Anterior cingulate cortex (tissue), 58 donors: Measurements from ENCODE around the gene SLC47A2.

Source experiments
- DNase-seq, 58 donors: peaks; one replicate each; lab custom pipeline; 2025; lab: John Stamatoyannopoulos, UW

The SLC47A2 gene

DNA sequence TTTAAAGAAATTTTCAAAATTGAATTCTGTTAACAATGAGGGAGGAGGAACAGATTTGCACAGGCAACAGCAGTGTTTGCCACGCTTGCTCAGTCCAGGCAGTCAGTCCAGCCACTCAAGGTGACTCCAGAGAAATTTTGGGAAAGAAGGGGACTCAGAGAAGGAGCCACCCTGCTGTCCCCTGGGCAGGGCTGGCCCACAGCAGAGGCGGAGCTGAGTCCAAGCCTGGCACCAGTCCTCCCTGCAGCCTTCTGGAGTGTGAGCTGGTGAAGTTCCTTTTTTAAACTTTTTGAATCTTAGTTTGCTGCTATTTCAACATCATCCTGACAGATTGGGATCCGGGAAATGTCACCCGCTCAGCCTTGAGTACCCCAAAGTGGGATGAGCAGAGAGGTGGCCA lies 14.5 kb upstream of the SLC47A2 start:
- no peak for DNase-seq

DNA sequence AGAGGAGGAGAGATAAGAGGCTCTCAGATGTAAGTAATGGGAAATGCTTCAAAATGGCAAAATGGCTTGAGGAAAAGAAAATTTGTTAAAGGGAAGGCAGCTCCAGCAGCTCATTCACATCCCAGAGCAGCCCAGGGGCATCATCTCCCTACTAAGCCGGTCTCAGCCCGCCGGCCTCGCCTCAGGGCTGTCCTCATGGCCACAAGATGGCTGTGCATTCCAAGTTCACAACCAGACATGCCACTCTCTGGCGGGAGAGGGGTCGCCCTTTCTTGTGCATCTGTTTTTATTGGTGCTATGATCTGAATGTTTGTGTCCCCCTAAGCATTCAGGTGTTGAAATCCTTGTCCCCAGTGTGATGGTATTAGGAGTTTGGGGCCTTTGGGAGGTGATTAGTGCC lies 13.5 kb upstream of the SLC47A2 start:
- DNase-seq, result no peak

DNA sequence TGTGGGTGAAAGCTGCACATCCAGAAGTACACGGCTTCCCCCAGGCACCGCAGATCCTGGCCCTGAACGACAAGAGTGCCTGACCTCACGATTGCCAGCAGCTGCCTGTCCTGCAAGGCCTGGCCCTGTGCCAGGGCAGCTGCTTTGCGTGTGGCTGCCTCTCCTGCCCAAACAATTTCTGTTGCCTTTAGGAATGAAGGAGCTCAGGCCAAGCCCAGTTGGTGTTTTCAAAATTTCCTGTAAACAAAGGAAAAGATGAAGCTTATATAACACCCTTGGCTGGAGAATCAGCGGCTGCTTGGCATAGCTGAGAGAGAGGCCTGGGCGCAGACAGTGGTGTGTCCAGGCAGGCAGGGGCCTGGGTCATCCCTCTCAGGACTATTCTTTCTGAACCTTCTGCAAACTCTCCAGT lies 11.7 kb upstream of the SLC47A2 start:
- peak in 52 of 58 donors; percentile 20 to 94 (median 68) for DNase-seq

DNA sequence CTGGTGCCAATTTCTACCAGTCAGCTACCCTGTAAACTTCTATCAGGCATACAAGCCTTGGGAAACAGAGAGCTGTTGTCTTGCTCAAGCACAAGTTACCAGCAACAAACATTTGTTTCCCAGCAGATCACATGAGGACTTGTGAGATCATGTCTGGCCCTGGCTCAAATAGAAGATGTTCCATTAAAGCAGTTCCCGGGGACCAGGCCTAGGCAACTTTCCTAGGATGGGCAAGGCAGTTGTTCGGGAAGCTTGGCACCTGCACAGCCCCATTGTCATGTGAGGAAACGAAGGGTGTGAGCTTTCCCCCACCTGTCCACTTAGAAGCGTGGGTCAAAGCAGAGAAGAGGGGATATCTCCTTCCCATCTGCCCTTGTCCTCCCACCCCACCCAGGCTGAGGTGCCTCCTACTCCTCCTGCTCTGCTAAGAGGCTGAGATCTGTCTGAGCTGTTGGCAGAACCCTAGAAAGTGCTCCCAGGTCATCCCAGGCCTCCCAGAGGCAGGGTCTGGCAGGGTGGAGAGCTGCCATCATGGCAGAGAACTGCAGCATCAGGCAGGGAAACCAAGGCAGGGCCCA lies 11.2 kb upstream of the SLC47A2 start:
- peak in 49 of 58 donors; percentile 16 to 92 (median 62) for DNase-seq

DNA sequence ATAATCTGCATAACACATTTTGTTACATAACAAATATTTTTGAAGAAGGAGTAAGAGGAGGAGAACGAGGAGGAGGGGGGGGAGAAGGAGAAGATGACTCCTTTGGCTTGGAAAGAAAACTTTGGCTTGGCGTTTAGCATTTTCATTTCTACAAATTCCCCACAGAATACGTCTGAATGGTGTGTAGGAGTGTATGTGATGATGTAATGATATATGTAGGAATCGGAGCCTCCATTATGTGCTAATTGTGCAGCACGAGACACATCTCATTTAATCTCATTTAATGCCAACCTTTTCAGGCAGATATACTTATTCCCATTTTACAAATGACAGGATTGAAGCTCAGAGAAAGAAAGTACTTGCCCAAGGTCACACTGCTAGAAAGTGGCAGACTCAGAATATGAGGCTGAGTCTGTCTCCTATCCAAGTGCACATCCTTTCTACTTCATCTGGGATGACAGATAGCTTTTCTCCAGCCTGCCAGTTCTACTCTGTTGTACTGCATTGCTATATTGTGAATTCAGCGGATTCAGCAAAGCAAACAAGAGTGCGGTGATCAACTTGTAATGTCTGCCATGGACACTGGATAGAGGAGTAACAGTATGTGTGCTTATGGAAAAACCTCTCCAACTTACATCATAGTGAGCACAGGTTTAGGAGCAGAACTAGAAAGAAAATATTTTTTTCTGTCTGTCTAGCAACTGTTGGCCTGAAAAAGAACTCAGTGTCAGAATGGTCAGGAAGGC lies 10.4 kb upstream of the SLC47A2 start:
- DNase-seq, result no peak

DNA sequence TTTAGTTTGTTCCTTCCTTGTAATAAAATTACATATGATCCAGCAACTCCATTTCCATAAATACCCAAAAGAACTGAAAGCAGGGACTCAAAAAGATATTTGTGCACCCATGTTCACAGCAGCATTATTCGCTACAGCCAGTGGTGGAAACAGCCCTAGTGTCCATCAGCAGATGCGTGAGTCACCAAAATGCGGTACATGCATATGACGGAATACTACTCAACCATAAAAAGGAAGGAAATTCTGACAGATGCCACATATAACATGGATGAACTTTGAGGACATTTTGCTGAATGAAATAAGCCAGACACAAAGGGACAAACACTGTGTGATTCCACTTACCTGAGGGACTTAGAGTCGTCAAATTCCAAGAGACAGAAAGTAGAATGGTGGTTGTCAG lies 9.1 kb upstream of the SLC47A2 start:
- no peak for DNase-seq

DNA sequence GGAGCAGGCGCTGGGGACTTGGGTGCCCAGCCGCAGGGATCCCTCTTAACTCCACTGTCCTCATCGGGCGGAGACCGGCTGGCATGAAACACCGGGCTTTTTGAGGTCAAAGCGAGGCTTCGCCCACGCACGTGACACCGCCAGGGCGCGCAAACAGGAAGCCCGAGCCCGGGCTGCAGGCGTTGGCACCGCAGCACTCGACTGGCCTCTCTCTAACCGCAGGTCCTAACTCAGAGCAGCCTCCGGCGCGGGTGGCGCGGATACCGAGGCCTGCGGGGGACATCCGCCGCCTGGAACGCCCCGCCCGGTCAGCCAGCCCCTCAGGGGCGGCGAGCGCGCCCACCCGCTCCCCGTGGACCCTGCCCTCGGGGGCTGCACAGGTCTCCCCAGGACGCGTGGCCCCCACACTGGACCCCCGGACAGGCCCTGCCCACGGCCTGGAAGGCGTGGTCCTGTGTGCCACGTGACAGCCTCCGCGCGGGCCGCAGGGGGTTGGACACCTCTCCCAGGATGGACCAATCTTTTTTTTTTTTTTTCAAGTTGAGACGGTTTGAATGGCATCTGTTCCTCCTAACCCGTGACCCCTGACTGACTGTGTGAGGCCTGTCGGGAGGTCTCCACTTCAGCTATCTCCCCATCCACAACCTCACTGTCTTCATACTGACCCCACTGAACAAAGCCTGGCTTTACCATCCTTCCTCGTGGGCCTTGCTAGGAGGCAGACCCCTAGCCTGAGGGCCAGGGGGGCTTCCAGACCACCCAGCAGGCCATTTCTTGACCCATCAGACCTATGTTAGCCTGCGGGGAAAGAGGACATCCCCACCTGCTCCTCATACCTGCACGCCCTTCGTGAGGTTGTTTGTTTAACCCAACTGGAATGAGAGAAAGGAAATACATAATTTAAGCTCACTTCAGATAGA lies 8.4 kb upstream of the SLC47A2 start:
- peak in 14 of 58 donors; percentile 10 to 61 (median 26) for DNase-seq

DNA sequence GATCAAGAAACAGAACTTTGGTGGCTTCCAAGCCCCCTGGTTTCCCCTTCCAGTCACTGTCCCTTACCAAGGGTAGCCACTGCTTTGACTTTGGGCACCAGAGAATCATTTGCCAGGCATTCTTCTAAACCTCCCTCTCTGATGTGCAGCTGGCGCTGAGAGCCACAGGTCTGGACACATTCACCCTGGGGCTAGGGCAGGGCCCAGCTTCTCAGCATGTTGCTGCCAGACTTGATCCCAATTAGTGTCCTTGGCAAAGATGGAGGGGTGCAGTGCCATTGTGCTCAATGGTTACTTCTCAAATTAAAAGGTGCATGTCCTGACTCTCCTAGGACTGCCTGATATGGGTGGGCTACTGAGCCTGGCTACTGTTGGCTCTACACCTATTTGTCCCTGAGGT lies 7.6 kb upstream of the SLC47A2 start:
- no peak for DNase-seq

DNA sequence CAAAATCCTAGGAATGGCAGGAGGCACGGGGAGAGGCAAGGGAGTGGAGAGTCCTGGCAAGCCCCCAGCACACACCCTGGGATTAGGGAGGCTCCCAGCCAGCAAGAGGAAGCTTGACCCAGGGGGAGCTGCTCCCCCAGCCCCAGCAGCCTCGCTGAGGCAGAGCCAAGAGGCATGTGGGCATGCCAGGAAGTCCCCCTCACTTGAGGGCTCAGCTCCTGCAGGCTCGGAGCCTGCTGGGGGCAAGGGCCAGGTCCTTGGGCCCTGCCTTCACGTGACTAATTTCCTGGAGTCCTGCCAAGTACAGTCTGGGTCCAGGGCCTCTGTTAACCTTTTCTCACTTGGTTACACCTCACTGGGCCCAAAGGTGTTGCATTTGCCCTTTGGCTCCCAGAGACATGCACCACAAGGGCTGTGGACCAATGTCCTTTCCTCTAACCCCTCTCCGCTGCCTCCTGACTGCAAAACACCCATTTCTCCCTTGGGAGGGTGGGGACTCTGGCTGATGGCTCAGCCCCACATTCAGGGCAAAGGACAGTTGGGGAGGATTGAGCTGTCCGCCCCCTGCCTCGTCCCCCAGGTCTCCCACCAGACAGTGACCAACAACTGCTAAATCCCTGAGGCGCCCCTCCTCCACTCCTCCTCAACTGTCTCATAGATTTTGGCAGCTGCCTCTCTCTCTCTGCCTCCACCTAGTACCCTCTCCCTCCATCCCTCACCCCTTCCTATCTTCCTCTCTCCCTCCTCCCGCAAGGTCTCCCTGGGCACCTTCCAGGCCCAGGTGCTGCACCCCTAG lies 4.4 kb upstream of the SLC47A2 start:
- DNase-seq, result no peak

DNA sequence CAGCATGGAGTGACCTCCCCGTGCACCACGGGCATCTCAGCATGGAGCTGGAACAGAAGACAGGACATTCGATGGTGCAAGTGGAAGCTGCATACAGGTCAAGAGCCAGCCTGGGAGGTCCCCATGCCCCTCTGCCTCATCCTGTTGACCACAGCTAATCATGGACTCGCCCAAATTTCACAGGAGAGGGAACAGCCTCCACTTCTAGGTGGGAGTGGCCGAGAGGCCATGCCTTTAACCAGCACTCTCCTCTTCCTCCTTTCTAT lies 3.8 kb upstream of the SLC47A2 start:
- DNase-seq, result no peak

DNA sequence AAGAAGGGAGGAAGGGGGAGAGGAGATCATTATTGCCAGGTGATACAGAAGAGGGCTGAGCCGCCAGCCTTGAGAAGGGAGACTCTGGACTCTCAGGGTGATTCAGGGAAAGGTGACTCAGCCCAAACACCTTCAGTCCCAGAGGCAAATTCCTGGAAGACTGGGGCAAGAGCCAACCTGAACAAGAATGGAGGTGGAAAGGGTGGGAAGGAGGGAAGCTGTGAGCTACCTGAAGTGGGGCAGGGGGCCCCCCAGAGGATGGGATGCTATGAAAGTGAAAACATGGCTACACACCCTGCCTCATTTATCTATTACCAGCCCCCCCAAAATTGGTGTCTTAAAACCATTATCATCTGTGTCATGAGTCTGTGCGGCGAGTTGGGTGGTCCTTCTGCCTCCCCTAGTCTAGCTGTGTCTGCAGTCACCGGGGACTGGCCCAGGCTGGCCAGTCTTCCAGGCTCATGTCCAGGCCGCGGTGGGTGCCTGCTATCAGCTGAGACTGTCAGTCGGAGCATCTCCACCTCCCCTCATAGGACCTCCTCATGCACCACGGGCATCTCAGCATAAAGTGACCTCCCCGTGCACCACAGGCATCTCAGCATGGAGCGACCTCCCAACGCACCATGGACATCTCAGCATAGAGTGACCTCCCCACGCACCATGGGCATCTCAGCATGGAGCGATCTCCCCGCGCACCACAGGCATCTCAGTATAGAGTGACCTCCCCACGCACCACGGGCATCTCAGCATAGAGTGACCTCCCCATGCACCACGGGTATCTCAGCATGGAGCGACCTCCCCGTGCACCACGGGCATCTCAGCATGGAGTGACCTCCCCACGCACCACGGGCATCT lies 3.2 kb upstream of the SLC47A2 start:
- no peak for DNase-seq

DNA sequence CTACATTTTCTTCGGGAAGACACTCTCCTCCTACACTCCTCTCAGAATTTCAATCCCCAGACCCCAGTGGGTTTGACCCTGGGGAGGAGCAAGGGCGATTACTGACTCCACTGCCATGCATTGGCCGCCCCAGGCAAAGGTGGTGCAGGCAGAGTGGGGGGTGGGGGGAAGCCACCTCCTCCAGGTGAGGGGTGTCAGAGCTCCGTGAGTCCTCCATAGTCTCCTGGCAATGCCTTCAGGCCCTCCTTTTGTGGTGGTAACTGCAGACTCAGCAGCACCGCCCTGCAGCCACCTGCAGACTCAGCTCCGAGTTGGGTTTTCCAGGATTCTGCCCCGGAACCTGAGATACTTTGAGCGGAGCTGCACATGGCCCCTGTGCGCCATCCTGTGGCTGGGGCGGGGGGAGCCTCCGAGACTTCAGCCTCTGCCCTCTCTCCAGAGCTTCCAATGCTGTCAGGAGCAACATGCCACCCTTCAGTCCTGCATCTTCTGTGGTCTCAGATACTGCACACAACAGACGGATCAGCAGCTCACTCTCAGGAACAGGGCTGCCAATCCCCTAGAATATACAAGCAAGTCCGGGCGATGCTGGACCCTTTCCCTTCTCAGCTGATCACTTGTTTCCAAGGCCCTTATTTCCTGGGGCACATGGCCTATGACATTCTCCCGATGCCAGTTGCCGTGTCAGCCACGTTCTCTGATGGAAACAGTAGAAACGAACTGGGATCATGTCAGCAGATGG lies 2.4 kb upstream of the SLC47A2 start:
- DNase-seq, result no peak

DNA sequence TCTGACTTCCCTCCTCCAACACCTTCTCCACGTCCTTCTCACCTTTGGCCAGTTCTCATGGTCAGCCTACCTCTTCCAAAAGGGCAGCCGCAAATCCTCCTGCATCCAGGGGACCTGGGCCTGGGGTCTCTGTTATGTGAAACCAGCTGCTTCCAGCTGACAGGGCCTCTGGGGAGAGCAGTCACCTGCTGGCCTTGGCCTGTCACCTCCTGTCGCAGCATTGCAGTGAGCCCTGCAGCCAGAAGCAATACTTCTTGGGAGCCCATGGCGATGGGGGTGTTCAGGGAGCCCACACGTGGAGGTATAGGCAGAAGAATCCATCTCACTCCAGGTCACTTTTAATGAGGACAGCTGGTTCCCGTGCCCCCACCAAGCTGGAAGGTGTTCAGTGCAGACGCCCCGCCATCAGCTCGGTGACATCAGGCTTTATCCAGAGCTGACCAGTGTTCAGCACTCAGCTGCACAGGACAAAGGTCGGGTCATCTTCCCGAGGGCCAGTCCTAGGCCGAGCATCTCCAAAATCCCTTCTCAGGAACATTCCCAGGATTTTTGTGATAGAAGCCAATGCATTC lies 1.7 kb upstream of the SLC47A2 start:
- DNase-seq, result no peak

DNA sequence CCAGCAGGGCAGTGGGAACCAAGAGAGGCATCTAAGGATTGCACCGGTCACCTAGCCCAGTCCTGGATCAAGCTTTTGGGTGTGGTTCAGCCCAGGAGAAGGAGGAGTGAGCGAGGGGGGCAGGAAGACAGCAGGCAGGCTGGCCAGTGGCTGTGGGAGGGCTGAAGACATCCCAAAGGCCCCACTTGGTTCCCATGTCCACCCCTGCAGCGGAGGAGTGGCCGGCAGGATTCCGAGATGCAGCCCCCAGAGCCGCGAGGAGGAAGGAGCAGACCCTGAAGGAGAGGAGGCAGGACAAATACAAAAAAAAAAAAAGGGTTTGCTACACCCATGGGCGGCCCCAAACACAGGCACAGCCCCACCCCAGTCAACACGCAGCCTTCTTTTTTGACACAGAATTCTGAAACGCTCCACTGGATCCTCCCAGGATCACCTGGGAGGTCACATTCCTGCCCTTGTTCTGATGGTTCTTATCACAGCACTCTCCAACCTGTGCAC lies 1.1 kb upstream of the SLC47A2 start:
- DNase-seq, result no peak

DNA sequence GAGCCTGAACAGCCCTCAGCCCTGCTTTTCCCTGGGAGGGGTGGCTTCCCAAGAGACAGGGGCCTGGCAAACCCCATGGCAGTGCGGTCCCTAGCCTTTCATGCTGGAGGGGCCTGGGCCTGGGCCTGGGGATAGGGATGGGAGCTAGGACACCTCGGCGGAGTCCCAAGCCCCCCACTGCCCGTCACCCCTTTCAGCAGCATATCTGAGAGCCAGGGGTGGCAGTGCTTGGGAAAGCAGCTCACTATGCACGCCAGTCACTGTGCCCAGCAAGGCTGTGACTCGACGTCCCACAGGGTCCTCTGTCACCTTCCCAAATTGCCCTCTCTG lies 612 bp upstream of the SLC47A2 start:
- no peak for DNase-seq

DNA sequence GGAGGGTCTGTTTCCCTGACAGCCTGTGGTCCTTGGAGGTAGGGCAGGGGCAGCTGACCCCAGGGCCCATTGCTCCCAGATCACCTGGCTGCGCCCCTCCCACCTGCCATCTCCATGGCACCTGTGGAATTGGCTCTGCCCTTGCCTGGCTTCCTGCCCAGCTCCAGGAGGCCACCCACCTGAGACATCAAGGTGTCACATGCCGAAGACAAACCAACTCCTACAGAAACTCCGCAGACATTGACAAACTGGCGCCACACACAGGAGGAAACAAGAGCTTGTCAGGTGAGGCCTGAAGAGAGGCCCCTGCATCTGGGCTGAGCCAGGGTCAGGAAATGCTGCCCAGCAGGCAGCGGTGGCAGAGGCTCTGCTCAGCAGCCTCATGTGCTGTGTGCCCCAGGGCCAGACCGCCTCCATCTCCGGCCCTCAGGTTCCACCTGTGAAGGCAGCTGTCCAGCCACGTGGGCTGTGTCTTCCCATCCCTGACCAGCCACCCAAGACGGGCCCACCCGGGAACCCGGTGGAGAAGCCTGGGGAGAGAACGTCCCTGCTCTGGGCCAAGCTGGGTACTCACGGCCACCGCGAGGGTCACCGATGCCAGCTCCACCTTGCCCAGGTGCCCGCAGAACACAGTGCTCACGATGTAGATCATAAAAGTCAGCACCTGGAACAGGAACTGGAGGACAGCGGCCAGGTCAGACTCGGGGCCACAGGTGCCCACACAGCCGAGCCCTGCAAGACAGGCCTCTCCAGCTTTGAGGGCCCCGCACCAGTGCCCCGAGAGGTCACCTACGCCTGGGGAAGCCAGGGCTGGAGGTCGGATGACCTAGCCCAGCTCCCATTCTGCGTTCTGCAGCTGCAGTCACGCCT lies 1.6 kb downstream of the SLC47A2 start:
- DNase-seq, result no peak

DNA sequence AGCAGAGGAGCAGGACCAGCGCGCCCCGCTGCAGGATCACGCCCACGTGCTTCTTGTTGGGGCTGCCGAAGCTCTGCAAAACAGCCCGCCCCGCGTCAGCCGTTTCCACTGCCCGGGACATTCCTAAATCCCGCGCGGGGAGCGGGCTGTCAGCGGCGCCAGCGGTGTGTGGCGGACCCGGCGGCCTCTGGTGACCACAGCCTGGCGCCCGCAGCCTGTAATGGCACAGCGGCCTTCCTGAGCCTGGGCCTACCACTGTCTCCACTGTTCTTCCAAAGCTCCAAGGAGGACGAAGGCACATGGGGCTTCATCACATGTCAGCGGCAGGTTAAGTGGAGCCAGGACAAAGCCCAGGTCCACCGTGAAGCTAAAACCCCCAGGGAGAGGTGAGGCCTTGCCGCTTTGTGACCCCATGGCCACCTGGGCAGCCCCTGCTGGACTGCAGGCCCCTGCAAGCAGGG lies 2.5 kb downstream of the SLC47A2 start:
- no peak for DNase-seq

DNA sequence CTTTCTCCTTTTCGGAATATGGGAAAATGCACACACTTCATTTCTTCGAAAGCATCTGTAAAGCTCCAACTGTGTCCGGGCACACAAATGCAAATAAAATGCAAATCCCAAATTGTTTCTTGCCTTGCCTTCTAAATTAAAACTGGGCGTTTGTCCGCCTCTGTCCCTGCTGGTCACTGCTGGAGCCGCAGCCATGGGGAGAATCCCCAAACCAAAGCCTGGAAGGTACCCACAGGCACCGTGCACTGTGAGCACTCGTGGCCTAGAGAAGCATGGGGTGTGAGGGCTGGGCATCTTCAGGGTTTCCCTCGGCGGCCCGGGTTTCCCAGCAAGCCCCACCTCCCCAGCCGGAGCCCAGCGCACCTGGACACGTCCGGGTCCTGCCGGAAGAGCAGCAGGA lies 2.9 kb downstream of the SLC47A2 start:
- no peak for DNase-seq
